Rectal smooth muscle tissue (tissue), 1 donor: Measurements from ENCODE around the gene RBM22.

Experiments
- H3K27ac ChIP-seq: one replicate; pipeline ENCODE4 v1.7.0; 2013; ENCODE audit warnings: low read depth, low read length, inconsistent platforms
- H3K27me3 ChIP-seq: one replicate; pipeline ENCODE4 v1.7.0; 2013; ENCODE audit warnings: low read length; ENCODE audit not compliant: control insufficient read depth, insufficient read depth
- H3K36me3 ChIP-seq: one replicate; pipeline ENCODE4 v1.7.0; 2013; ENCODE audit warnings: low read length; ENCODE audit not compliant: control insufficient read depth, insufficient read depth
- H3K4me1 ChIP-seq: one replicate; pipeline ENCODE4 v1.7.0; 2013; ENCODE audit warnings: low read length; ENCODE audit not compliant: control insufficient read depth, insufficient read depth
- H3K4me3 ChIP-seq: one replicate; pipeline ENCODE4 v1.7.0; 2013; ENCODE audit warnings: low read length
- H3K9ac ChIP-seq: one replicate; pipeline ENCODE4 v1.7.0; 2013; ENCODE audit warnings: low read length

RBM22 gene

DNA sequence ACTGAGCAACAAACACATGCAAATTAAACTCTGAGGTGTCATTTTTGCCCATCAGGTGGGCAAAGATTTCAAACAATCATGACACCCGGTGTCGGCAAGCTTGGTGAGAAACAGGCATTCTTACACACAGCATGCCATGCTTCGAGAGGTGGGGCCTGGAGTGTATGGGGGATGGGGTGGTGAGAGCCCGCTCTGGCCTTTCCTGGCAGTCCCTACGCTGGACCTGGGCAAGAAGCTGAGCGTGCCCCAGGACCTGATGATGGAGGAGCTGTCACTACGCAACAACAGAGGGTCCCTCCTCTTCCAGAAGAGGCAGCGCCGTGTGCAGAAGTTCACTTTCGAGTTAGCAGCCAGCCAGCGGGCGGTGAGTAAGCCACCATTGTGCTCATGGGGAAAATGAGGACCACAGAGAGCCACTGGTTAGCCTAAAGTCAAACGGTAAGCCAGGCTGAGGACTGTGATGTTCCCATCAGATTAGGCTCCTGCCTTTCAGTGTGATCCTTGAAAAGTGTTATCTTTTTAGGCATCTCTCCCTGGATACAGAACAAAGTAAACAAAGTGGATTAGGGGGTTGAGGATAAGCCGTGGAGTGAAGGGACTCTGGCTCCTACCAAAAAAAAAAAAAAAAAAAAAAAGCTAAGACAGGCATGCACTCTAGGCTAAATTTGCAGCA is 30.5 kb downstream of the RBM22 start:
- H3K27ac ChIP-seq, result no peak overlapping the region
- peaks cover 3% of the 10 kb centered on the region for H3K27me3 ChIP-seq
- H3K9ac ChIP-seq, result no peak overlapping the region
- H3K36me3 ChIP-seq, result no peaks in the 10 kb centered on the region
- H3K4me3 ChIP-seq, result no peak overlapping the region
- peaks cover 3% of the 10 kb centered on the region for H3K4me1 ChIP-seq

DNA sequence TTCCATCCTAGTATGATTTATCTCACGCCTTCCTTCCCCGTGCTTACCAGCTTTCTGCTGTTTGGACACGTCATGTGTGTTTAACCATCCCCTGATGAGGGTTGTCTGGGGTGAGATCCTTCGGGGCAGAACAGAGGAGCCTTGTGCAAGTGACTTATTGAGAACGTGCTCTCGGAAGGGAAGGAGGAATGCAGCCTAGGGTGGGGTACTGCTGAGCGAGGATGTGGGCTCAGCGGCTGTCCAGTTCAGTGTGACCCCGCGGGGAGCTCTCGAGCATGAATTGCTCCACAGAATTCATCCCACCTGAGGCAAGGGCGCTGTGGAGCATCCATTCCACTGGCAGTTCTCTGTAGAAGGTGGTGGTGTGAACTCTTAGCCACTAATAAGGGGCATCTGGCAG is 35.8 kb downstream of the RBM22 start:
- Histone ChIP-seq H3K4me3 (no peak overlapping the region), H3K9ac (no peak overlapping the region), H3K27me3 (no peaks in the 10 kb centered on the region), H3K36me3 (no peaks in the 10 kb centered on the region), H3K27ac (no peak overlapping the region), H3K4me1 (no peaks in the 10 kb centered on the region)

DNA sequence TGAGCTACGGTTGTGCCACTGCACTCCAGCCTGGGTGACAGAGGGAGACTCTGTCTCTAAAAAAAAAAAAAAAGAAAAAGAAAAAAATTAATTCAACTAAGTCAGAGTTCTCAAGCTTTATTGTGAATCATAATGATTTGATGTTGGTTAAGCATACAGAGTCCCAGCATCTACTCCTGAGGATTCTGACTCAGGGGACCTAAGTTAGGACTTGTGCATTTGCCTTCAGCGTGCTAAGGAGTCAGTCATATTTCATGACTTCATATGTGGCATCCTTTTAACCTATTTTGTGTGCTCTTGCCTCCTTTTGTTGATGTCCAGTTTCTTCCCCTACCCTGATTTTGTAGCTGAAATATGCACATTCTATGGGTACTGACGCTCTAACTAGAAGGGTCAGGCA is 36.9 kb downstream of the RBM22 start:
- Histone ChIP-seq H3K4me3 (no peak overlapping the region), H3K4me1 (no peaks in the 10 kb centered on the region), H3K27ac (no peak overlapping the region), H3K36me3 (no peaks in the 10 kb centered on the region), H3K9ac (no peak overlapping the region), H3K27me3 (no peaks in the 10 kb centered on the region)

DNA sequence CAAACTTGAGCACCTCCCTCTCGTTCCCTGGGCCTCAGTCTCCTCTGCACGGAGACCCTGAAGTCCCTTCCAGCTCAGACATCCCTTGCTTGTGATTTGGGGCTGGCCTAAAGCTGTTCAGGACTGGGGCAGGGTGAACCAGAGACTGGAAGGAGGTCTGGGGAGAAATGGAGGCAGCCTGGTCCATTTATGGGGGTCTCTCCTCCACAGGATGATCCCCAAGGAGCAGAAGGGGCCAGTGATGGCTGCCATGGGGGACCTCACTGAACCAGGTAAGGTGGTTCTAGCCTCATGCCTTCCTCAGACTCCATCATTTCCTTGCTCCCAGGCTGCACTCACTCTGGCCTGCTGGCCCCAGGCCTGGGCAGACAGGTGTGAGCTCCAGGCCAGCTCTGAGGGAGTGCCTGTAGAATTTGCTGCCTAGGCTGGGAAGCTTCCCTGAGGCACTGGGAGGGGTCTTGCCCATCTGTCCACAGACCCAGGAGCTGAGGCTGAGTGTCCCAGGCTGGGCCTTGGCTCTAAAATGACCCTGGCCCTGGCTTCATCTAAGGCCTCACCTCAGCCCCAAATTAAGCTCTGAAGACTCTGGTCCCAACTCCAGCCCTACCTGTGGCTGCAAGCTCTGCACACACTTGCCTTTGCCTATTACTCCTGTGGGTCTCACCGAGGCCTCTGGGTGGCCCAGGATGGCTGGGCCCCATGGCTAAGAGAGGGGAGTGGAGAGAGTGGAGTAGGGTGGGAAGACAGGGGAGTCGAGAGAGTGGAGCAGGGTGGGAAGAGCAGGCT is 37.9 kb downstream of the RBM22 start:
- no peak overlapping the region for H3K4me3 ChIP-seq
- no peaks in the 10 kb centered on the region for H3K27me3 ChIP-seq
- no peak overlapping the region for H3K9ac ChIP-seq
- H3K36me3 ChIP-seq, result no peaks in the 10 kb centered on the region
- no peak overlapping the region for H3K27ac ChIP-seq
- no peaks in the 10 kb centered on the region for H3K4me1 ChIP-seq

DNA sequence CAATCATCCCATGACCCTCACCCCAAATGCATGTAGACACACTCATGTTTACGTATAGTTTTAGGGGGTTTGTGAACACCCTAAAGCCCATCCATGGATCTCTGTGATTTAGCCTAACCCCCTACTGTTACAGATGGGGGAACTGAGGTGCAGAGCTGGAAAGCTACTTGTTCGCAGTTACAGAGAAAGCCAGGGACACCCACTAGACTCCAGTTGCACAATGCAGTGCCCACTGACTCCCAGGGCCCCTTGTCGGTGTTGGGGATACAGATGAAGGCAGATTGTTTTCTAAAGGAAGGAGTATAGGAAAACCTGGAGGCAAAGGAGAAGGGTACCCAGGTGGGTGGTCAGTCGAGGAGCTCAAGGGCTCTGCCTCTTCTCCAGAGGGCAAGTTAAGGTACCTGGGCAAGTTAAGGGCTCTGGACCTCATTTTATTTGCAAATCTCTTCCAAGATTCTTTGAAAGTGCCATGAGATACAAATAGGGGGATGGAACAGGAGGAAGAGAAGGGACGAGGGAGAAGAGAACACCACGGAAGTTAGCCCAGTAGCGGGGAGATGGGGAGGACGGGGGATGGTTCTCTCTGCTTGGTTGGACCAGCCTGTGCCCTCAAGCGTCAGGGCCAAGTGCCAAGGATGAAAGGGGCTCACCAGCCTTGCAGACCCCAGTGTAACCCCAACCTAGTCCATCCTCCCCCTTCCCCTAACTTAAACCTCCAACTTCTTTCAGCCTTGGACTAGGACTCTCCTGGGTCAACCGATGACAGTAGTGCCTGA is 38.9 kb downstream of the RBM22 start:
- Histone ChIP-seq H3K9ac (no peak overlapping the region), H3K4me3 (no peak overlapping the region)

DNA sequence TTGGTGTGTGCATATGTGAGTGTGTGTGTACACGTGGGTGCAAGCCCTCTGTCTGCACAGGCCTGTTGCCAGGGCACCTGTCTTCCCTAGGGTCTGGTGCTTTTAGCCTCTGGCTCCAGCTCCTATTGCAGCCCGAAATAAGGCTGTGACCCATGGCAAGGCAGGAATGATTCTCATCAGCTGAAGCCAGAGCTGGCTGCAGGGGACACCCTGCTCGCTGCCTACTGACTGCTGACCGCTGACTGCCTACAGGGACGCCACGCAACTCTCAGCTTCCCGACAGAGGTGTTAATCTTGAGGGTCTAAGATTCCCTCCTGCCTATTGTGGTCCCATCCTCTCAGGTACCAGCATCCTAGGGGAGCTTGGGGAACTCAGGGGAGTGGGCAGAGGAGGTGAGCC is 39.8 kb downstream of the RBM22 start, which contains the start of gene MYOZ3:
TSS of gene MYOZ3 (plus strand) at position 166 of the 400 bp plus-strand sequence. CDS start 1,691 bp downstream, outside the sequence.
- no peak within 1 kb of the TSS for H3K27ac ChIP-seq

More for the DNA sequence above, 38.9 kb downstream of the RBM22 start:
- Histone ChIP-seq H3K4me1 (peaks cover 7% of the 10 kb centered on the region), H3K27ac (no peak overlapping the region), H3K36me3 (no peaks in the 10 kb centered on the region), H3K27me3 (no peaks in the 10 kb centered on the region)

DNA sequence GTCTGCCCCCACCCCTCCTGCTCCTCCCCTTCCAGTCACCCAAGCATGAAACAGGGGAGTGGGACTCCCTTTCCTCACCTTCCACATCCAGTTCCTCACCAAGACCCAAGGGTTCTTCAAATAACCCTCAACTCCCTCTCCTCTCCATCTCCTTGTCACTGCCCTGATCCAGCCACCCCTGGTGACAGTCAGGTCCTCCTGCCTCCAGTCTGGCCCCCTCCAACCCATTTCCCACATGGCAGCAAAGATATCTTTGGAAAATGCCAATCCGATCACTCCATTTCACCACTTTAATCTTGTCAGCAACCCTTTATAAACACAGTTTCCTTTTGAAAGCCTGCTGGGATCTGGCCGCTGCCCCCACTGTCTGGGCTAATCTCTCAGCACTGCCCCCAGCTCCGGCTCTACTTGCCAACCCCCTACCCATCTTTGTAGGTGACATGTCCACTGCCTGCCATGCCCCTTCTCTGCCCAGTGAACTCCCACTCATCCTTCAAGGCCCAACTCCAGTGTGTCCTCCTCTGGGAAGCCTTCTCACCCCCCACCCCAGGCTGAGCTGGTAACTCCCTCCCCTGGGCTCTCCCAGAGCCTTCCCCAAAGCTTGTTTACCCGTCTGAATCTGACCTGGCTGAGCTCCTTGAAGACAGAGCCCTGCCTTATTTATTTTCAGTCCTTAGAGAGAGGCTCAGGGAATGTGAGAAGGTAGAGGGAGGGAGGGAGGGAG is 40.6 kb downstream of the RBM22 start:
- Histone ChIP-seq H3K4me3 (no peak overlapping the region), H3K36me3 (no peaks in the 10 kb centered on the region), H3K9ac (no peak overlapping the region), H3K4me1 (peaks cover 7% of the 10 kb centered on the region), H3K27me3 (no peaks in the 10 kb centered on the region), H3K27ac (no peak overlapping the region)

More for the DNA sequence above, 39.8 kb downstream of the RBM22 start, which contains the start of gene MYOZ3:
- no peak within 1 kb of the TSS for H3K4me3 ChIP-seq
- H3K4me1 ChIP-seq, result peaks cover 7% of the 10 kb centered on the region
- H3K36me3 ChIP-seq, result no peaks in the 10 kb centered on the region
- H3K27me3 ChIP-seq, result no peaks in the 10 kb centered on the region
- H3K9ac ChIP-seq, result no peak within 1 kb of the TSS

DNA sequence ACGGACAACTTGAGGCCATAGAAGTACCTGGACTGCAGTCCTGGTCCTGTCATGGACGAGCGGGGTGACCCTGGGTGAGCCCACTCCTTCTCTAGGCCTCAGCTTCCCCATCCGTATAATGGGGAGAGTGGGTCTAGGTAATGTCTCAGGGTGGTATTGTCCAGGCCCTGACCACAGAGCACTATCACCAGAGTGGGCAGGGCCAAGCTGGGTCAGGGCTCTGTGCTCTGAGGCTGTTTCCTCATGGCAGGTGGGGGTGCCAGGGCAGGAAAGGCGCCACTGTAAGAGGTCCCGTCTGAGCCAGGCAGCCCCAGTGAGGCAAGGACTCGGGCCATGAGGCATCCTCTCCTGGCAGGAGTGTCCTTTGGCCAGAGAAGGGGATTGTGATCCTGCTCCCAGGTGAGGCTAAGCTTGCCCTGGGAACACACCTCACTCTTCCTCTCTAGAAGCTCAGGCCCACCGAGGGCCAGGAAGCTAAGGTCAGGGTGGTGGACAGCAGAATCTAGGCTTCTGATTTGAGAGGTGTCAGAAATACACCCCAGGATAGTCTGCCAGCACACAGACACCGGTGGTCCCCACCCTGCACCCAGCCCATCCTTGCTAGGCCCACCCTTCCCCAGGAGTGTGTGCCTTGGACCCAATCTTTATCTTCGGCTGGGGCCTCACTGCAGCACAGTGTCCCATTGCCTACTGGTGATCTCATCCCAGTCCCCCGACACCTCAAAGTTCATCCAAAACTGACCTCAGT is 41.3 kb downstream of the RBM22 start:
- no peak overlapping the region for H3K27ac ChIP-seq
- peaks cover 7% of the 10 kb centered on the region for H3K4me1 ChIP-seq
- no peaks in the 10 kb centered on the region for H3K36me3 ChIP-seq
- H3K27me3 ChIP-seq, result no peaks in the 10 kb centered on the region
- H3K9ac ChIP-seq, result no peak overlapping the region
- H3K4me3 ChIP-seq, result no peak overlapping the region

DNA sequence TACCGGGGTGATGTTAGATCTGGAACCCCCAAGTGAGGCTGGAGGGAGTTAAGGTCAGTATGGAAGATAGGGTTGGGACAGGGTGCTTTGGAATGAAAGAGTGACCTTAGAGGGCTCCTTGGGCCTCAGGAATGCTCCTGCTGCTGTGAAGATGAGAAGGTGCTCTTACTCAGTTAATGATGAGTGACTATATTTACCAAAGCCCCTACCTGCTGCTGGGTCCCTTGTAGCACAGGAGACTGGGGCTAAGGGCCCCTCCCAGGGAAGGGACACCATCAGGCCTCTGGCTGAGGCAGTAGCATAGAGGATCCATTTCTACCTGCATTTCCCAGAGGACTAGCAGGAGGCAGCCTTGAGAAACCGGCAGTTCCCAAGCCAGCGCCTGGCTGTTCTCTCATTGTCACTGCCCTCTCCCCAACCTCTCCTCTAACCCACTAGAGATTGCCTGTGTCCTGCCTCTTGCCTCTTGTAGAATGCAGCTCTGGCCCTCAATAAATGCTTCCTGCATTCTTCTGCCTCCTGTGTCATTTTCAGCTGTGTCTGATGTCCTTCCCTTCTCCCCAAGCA is 42.1 kb downstream of the RBM22 start:
- H3K9ac ChIP-seq, result no peak overlapping the region
- no peak overlapping the region for H3K4me3 ChIP-seq
- peaks cover 7% of the 10 kb centered on the region for H3K4me1 ChIP-seq
- H3K27ac ChIP-seq, result no peak overlapping the region
- no peaks in the 10 kb centered on the region for H3K36me3 ChIP-seq
- no peaks in the 10 kb centered on the region for H3K27me3 ChIP-seq

DNA sequence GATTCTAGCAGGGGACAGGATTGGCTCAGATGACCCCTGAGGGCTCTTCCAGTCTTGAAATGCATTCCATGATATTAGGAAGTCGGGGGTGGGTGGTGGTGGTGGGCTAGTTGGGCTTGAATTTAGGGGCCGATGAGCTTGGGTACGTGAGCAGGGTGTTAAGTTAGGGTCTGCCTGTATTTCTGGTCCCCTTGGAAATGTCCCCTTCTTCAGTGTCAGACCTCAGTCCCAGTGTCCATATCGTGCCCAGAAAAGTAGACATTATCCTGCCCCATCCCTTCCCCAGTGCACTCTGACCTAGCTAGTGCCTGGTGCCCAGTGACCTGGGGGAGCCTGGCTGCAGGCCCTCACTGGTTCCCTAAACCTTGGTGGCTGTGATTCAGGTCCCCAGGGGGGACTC is 42.7 kb downstream of the RBM22 start:
- Histone ChIP-seq H3K4me1 (peaks cover 7% of the 10 kb centered on the region), H3K36me3 (no peaks in the 10 kb centered on the region), H3K4me3 (no peak overlapping the region), H3K9ac (no peak overlapping the region), H3K27ac (no peak overlapping the region), H3K27me3 (no peaks in the 10 kb centered on the region)
